C1 segment of cervical spinal cord (tissue), 14 donors: ENCODE measurements around the gene NXPH3.
"Not testable (repeated sequence)": the region's sequence is repeated elsewhere in the genome, so short reads cannot be mapped to it uniquely, and the experiment has no call there.

Experiments
- DNase-seq, 14 donors: peaks; one replicate each; lab custom pipeline; 2025; lab: John Stamatoyannopoulos, UW

Gene NXPH3

DNA sequence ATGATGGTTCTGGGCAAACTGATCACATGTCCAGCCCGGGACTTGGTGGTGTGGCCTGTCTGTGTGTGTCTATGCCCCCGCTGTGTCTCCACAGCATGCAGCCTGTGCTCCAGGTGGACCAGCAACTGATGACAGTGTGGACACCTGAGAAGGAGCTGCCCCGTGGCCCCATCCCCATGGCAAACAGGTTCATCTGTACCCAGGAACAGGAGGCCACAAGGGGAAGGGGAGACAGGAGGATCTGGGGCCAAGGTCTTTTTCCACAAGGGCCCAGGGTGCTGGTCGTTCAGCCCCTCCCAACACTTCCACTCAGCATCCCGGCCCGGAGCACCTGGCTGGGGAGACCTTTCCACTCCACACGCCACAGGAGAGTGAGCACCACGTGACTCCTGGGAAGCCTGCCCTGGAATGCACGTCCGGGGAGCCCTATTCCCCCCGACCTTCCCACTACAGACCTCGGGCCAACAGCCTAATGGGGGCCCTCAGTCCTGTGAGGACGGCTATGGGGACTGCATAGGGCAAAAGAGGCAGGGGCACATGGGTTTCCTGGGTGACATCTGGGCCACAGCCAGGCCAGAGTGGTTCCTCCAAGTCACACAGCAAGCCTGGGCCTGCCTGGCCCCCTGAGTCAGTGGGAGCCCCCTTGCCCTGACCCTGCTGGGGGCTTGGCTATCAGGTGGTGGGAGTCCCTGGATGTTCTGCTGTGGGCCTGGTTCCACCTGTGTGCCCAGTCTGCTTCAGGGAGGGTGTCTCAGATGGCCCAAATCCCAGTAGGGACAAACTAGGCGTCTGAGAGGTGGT lies 20.8 kb upstream of the NXPH3 start:
- DNase-seq: no peak

DNA sequence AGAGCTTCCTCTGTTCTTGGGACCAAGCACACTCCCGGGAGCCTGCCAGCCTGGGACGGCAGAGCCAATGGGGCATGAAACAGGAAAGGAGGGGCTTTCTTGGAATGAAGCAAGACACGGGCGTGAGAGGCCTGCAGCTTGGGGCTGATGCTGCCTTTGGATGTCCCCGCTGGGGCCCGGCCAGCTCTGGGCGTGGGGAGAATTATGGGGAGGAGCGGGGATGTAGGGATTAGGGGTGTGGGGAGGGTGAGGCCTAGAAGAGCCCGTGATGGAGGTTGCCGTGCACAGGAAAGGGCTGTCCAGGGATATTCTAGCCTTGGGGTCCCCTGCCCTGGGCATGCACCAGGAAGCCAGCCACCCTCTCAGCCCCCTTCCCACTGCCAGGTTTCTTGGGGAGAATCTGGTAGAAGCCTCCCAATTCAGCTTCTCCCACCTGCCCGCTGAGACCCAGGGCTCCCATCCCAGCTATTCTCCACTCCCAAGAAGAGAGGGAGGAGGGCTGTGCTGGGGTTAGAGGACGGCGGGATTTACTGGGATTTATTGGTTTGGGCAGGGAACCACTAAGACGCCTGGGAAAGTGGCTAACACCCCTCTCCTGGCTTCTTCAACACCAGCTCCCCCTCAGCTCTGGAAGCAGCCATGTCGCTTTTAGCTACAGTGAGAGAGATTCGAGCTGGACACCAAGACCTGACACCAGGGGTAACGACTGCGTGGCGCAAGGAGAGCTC lies 20.0 kb upstream of the NXPH3 start:
- DNase-seq: no peak

DNA sequence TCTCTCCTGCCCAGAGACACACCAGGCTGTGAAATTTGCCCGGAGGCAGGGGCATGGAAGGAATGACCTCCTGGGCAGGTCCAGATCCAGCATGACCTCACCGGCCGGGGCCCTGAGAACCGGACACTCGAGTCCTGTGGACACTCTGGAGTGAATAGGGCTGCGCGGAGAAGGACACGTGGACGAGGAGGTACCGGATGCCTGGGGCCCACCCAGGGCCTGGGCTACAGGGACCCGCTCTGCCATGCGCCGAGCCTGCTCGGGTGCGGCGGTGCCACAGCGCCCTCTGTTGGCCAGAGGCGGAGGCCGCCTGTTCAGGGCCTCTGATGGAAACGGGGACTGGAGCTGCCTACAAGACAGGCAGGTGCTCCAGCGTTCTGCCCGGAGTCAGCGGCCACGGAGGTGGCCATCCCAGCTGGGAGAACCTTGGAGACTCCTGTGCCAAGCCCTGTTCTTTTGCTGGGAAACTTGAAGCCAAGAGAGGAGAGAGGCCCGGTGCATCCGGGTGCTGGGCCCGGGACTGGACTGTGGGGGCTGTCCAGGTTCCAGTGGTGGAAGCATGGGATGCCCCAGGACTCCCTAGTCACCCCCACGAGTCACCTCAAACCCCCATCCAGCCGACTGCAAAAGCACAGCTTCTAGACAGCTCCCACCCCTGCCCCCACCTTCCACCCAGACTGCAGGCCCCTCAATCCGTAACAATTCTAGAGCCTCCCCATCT lies 19.3 kb upstream of the NXPH3 start:
- DNase-seq: peak in 11 of 14 donors; percentile 34 to 74 (median 47)

DNA sequence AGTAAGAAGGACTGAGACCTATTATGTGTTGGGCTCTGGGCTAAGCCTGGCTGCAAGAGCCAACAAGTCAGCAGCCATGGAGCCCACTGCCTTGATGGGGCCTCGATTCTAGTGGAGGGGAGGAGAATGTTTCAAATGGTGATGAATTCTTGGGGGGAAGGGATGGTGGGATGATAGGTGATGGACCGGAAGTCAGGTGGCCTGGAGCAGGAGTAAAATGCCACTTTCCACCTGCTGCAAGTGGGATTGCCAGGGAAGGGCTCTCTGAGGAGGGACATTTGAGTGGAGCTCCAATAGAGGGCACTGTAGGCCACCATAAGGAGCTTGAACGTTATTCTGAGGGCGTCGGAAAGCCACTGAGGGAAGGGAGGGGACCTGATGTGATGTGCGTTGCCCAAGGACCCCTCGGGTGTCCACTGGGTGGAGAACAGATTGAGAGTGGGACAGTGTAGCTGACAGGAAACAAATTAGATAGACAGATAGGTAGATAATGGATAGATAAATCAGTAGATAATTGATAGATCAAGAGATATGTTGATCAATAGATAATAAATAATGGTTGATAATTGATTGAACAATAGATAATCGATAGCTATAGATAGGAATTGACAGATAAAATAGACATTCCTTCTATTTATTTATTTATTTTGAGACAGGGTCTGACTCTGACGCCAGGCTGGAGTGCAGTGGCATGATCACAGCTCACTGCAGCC lies 18.2 kb upstream of the NXPH3 start:
- DNase-seq: peak in 1 of 14 donors; percentile 67

DNA sequence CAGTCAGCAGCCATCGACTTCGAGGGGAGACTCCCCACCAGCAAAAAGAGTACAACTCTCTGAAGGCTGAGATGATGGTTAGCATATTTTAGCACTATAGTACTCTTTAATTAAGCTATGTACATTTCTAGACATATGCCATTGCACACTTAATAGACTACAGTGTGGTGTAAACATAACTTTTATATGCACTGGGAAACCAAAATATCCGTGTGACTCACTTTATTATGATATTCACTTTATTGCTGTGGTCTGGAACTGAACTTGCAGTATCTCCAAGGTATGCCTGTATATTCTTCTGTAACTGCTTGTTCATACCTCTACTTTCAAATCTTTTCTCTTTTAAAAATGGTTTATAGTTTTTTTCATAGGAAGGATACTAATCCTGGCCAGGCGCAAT lies 11.0 kb upstream of the NXPH3 start:
- no peak for DNase-seq

DNA sequence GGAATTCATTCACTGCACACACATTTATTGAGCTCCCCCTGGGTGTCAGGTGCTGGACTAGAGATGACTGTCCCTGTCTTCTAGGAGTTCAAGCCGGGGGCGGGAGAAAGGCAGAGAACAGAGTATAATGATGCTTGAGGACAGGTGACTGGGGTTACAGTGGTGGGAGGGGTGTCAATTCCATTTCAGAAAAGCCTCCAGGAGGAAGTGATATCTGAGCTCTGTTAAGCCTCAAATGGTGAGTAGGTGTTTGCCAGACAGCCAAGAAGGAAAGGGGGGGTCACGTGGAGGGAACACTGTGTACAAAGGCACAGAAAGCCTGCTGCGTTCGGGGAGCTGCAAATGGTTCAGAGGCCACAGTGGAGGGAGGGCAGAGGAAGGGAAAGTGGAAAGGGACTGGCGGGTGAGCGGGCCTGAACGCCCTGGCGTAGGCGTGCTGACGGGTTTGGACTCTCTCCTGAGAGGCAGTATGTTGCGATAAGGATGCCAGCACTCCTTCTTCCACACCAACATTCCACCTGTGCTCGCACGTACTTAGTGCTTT lies 9.7 kb upstream of the NXPH3 start:
- DNase-seq: peak in 9 of 14 donors; percentile 11 to 99 (median 55)

DNA sequence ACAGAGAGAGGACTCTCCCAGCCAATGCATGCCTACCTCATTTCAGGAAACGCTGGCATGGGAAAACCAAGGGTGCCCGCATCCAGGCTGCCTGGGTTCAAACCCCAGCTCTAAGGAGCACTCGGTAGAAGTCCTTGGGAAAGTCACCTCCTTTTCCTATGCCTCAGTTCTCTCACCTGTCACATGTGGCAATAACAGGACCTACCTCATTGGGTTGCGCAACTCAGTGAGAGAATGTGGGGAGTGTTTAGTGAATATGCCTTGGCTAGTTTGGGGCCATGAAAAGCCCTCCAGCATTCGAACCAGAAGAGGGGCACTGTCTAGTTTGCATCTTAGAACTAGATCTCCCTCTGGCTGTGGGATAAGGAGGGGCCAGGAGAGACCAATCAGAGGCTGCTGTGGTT lies 9.0 kb upstream of the NXPH3 start:
- DNase-seq: peak in 1 of 14 donors; percentile 60

DNA sequence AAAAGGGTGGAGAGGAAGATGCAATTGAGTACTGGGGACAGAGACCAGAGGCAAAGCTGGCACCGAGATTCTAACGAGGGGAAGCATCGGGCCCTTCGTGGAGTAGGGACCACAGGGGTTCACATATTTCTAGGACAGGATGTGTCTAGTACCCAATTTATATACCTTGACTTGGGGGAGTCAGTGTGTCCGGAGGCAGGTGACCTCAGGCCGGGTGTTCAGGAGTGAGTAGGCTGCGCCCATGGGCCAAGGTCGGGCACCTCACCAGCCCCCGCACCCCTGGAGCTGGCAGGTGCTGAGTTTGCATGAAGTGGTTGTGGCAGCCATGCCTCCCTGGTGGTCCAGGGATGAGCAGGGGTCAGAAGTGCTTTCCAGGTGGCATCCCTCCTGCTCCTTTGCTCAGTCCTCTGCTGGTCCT lies 8.6 kb upstream of the NXPH3 start:
- no peak for DNase-seq

DNA sequence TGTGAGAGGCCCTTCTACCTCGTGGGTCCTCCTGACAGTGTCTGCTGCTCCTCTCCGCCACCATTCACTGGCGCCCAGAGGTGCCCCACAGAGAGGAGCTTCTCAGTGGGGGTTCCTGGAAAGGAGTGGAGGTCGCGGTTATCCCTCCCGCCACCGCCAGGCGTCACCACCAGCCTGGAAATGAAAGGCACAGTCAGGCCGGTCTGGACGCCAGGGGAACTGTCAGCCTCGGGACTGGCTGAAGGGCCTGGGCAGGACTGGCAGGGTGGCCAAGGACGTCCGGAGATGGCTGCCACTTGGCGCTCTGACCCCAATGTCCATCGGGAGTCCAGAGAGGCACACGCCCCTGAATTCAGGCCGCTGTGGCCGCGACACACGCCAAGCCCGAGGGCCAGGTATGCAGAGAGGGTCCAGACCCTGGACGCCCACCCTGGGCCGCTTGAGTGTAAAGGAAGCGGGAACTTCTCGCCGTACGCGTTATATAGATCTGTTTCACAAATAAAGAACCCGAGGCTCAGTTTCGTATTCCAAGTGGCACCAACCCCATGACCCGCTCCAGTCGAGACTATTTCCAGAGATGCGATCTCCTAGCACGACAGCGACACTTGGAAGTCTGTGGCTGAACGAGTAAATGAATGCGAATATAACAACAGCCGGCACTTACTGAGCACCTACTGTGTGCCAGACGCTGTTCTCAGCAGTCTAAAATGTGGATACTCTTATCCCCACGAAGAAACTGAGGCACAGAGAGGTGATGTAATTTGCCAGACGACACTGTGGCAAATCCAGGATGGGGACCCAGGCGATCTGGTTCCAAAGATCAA lies 7.6 kb upstream of the NXPH3 start:
- DNase-seq: peak; percentile 31 to 85 (median 70)

DNA sequence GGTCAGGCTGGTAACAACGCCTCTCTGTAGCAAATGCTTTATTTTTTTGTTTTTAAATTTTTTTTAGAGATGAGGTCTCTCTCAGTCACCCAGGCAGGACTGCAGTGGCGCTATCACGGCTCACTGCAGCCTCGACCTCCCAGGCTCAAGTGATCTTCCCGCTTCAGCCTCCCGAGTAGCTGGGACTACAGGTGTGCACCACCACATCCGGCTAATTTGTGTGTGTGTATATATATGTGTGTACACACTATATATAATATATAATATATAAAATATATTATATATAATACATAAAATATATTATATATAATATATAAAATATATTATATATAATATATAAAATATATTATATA lies 7.0 kb upstream of the NXPH3 start:
- DNase-seq: not testable (repeated sequence)

DNA sequence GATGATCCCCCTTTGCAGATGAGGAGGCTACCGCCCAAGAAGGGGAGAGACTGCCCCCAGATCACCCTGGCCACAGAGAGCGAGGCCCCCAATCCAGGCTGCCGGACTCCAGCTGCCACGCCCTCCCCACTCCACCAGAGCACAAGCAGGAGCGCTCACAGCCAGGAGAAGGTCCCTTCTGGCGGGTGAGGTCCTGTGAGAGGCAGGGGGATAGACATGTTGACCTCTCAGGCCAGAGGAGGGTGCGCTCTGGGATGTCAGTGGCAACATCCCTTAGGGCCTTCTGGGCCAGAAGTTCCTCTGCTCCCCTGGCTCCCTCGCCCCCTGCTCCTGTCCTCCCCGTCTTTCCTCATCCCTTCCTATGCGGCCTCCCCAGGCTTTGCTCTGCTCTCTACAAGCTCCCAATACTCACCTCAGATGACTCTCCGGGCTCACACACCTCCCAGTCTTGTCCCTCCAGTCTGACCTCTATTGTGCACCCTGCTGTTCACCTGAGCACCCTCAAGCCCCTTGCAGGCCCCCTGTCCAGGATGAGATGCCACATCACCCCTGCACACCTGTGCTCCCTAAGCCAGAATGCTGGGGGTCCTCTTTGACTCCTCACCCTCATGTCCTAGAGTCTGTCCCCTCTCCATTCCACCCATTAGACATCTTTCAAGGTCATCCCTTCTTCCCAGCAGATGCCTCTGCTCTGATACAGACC lies 5.0 kb upstream of the NXPH3 start:
- peak in 1 of 14 donors; percentile 70 for DNase-seq

DNA sequence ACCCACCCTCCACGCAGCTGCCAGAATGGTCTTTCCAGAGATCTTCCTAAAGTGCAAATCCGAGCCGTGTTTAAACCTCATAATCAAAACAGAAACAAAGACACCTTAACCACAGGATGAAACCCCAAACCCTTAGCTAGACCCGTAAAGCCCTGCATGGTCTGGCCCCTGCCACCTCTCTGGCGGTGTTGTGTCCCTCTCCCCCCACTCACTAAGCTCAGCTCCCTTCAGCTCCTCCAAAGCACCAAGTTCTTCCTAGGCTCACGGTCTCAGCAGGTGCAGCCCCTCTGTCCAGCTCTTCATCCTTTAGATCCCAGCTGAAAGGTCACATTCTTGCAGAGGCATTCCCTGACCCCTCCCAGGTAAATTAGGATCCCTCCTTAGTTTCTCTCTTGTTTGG lies 4.4 kb upstream of the NXPH3 start:
- no peak for DNase-seq

DNA sequence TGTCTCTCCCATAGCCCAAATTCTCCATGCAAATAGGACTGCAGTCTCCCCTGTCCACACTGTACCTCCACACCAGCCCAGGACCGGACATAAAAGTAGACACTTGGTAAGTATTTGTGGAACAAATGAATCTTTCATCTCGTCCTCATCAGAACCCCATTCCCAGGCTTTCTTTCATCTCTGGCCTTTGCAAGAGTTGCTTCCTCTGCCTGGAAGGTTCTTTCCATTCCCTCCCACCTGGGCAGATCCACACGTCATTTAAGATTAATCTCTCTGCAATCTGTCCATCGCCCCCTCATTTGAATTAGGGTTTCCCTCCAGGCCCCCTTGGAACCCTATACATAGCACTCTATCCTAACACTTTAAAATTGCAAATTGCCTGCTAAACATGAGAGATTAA lies 3.9 kb upstream of the NXPH3 start:
- DNase-seq: peak in 1 of 14 donors; percentile 42

DNA sequence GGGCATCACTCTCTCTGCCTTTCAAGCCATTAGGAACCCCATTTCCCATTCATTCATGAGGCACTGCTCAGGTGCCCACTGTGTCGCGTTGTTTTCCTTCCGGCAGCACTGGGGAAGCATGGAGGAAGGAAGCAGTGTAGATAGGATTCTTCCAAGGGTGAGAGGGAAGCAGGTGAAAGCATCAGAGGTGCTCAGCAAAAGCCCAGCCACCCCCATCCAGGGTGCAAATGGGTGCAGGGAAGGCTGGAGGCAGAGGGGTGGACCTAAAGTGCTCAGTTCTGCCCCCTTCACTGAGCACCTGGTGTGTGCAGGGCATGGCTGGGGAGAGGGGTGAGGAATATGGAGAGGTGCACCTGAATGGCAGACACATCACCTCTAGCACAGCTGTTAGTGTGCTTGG lies 3.4 kb upstream of the NXPH3 start:
- DNase-seq: peak in 1 of 14 donors; percentile 32

DNA sequence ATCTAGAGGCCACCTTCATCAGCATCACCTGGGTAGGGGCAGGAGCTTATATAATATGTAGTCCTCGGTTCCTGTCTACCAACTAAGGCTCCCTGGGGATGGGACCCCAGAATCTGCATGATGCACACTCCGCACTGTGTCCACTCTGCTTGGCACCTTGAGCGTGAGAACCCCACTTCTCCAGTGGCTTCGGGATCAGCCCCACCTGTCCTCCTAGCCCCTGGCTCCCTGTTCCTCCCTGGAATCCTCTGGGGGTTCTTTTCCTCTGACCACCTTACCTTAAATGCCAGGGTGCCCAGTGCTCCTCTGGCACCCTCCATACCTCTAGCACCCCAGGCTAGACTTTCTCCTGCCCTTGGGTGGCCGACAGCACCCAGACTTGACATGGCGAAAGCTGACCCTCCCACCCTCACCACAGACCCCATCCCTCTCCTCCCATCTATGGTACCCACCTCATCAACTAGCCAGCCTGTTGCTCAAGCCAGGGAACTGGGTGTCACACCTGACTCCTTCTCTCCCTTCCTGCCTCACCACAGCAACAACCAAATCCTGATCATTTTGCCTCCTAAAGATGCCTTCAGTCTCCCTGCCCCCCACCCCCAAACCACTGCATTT lies 2.8 kb upstream of the NXPH3 start:
- no peak for DNase-seq

DNA sequence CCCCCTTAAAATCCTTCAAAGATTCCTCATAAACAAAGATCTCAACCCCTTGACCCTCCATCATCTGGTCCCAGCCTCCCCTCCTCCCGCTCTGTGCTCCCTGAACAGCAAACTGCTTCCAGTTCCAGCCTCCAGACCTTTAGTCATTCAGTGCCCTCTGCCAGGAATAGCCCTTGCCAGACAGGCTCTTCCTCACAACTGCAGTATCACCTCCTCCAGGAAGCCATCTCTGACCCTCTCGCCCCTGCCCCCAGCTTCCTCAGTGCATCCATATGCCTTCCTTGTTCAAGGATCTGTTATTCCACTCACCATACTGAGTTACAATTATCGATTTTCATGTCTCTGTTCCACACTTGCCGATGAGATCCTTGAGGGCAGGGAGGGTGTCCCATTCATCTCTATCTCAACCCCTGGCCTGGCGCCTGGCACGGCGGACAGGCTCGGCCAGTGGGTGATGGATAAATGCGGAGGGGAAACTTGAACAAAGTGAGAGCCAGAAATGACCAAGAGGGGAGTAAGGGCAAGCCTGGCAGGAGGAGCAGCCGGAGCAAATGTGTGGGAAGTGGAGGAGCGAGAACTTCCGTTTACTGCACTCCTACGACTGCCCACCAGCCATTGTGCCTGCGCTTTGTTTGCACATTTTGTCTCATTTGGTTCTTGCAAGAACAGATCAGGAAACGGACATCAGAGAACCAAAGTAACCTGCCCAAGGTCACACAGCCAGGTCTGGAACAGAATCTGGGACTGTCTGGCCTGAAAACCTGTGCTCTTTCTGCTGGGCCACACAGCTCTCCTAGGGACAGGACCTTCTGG lies 2.0 kb upstream of the NXPH3 start:
- peak in 1 of 14 donors; percentile 30 for DNase-seq

DNA sequence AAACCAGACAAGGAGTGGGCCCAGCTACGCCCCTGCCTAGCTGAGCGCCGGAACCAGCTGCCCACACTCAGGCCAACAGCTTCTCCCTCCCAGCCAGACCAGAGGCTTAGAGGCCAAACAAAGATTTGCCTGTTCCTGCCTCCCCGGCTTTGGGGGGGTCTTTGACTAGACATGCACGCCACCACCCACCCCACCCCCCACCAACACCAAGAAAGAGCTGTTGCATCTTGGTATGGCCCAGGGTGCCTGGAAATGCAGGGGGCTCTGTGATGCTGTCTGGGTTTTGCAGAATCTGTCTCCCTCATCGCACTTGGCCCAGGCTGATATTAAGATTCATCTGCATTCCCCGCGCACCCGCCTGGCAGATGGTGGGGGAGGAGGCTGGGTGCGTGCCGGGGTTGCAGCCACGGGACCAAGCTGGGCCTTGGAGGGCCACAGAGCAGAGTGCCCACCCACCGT lies 1.3 kb upstream of the NXPH3 start:
- DNase-seq: peak in 5 of 14 donors; percentile 14 to 75 (median 38)

DNA sequence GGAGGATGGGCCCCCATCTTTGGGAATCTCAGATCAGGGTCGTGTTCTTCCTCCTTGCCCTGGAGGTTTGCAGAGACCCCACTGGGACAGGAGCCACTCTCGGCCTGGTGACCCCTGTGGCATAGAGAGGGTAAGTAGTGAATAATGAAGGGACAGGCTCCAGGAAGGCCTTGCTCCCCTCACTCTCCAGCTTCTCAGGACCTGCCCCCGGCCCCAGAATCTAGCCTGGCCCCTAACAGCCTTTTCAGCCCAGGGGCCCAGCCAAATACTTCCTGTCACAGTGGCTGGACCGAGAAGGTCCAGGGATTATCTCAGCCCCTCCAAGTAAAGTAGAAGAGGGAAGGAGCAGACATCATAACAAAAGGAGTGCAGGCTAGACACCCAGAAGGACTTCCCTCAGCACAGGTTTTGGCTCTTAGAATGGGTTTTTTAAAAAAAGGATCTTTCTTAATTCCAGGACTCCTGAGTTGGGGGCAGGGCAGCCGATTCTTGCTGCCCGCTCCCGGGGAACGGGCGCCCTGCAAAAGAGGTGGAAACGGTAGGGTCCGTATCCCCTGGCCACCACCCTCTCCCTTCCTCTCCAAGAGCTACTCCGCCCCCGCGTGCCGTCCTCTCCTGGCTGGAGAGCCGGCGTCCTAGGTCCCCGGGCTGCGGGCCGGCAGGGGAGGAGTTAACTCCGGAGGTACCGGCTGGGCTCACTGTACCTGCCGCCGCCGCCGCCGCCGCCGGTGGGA lies 559 bp upstream of the NXPH3 start:
- peak in 1 of 14 donors; percentile 76 for DNase-seq
